Activated T-cell treated with anti-CD3 and anti-CD28 coated beads, Interleukin-2, amount 50 U/mL, for 1 hour (primary cell): ENCODE data around the gene ADRB1.

Experiments used
- DNase-seq: peaks from one replicate; pipeline ENCODE4 v3.0.0-alpha.2; 2020

ADRB1 gene

DNA sequence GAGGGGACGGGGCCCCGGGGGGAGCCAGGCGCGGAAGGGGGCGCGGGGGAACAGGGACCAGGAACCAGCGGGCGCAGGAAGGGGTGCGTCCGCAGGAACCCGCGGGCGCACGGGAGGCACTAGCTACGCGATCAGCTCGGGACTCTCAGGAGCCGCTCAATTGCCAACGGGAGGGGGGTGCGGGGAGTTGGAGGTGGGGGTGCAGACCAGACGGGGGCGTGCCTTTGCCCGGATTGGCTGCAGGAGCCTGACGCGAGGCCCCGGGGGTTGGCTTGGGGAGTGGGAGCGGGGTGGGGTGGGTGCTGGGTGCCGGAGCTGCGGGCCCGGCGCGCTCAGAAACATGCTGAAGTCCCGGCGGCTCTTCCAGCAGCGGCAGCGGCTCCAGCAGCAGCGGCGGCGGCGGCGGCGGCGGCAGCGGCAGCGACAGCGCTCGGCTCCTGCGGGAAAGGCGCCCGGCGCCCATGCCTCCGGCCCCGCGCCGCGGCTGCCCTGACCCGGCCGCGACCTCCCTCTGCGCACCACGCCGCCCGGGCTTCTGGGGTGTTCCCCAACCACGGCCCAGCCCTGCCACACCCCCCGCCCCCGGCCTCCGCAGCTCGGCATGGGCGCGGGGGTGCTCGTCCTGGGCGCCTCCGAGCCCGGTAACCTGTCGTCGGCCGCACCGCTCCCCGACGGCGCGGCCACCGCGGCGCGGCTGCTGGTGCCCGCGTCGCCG is at the start of gene ADRB1:
Gene ADRB1, plus strand, starts transcription at position 335 of the 715 bp plus-strand sequence. Its CDS starts 267 bp downstream, at position 602.
- DNase-seq, result peak; percentile 44

DNA sequence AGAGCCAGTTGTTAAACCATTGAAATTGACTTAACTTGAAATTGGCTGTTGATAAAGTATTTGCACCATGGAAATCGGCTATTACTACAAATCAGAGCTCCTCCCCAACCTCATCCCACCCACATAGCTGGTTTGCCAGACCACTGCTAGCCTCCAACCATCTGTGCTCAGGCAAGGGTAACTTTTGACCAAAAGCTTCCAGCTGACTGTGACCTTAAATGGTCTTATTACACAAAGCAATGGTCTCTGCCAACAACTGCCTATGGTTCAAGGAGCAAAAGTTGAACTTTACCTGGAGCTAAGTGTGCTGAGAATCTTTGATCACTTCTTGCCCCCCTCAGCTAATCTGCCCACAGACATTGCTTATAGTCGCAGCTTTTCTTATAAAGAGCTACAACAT is 48.5 kb upstream of the ADRB1 start:
- no peak for DNase-seq

DNA sequence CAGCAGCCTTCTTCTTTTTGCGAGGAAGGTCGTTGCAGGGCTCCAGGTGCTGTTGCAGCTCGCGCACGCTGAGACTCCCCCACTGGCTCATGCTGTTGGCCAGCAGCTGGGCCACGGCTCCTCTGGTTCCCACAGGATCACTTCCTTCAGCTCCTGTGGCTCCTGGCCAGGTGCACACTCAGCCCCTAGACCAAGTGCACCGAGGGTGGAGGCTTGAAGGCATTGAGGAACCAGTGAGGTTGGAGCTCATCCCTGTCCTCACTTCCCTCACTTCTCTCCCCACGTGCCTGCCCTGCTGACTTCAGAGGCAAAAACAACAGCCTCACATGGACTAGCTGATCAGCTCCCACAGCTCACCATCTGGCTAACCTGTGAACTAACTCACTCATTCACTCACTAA is 46.2 kb upstream of the ADRB1 start:
- DNase-seq, result no peak

DNA sequence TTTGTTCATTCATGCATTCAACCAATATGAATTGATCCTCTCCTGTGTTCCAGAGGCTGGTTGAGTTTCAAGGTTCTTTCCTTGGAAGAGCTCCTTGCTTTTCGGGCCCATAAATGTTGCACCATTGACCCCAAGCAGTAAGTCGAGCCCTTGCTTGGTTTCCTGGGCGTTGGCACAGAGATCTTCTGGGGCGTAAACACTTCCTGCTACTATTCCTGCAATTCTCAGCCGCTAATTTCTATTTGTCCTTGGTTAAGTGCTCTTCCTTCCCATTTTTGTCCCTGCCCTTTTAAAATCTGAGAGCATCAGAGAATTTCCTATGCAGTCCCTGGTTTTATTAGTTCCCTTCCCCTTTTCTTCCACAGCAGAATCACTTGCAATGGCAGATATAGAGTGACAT is 44.1 kb upstream of the ADRB1 start:
- DNase-seq, result no peak

DNA sequence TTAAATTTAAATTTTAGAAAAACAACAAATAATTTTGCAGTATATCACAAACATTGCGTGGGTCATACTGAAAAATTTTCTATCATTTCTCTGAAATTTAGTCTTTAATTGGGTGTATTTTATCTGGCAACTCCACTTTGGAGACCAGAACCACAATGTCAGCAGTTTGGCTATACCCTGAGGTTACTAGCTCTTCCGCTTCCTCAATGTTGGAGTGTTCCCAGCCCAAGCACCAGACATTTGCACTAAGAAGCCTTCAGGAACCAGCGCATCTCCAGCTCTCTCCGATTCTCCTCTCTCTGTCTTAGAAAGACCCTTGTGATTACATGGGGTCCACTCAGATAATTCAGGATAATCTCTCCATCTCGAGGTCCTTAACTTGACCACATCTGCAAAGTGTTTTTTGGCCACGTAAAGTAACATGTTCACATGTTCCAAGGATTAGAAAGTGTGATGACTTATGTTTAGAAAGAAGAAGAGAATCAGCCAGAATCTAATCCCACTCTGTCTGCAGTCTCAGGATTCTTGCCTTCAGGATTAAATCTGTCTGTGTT is 43.1 kb upstream of the ADRB1 start:
- DNase-seq, result no peak

DNA sequence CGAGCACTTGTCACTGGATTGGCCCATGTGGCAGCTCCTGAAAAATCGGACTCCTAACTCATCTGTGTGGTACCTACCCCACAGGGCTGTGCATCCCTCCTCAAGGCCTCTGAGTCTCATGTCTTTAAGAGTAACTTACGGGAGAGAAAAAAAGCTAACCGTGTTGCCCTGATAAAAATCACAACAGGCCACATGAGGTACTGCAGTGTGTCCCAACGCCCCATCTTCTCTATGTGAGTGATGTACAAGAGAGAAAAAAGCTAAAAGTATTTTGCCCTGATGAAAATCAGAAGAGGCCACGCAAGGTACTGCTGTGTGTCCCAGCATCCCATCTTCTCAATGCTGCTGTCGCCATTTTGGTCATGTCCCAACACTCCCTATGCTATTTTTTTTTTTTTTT is 41.2 kb upstream of the ADRB1 start:
- no peak for DNase-seq

DNA sequence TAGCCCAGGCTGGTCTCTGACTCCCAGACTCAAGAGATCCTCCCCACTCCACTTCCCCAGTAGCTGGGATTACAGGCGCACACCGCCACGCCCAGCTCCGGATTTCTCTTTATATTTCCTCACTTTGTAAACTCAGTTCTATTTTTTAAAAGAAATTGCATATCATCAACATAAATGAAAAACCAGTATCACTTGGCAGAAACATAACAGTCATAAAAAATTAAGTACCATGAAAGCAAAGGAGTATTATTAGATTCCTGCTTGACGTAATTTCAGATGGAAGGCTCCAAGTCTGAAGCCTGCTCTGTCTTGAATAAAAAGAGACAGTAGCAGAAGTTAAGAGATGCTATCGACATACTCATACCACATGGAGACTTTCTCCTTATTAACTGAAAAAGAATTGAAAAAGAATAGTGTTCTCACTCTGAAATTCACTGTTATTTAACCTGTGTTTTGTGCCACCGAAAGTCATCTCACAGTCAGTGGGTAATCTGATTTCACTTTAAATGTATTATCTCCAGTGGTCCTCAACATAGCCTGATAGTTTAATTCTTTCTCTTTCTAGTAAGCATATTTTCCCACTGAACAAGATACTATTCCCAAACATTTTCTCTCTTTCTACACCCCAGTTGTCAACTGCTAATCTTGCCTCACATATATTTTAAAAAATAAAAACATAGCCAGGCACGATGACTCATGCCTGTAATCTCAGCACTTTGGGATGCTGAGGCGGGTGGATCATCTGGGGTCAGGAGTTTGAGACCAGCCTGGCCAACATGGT is 40.3 kb upstream of the ADRB1 start:
- DNase-seq, result no peak

DNA sequence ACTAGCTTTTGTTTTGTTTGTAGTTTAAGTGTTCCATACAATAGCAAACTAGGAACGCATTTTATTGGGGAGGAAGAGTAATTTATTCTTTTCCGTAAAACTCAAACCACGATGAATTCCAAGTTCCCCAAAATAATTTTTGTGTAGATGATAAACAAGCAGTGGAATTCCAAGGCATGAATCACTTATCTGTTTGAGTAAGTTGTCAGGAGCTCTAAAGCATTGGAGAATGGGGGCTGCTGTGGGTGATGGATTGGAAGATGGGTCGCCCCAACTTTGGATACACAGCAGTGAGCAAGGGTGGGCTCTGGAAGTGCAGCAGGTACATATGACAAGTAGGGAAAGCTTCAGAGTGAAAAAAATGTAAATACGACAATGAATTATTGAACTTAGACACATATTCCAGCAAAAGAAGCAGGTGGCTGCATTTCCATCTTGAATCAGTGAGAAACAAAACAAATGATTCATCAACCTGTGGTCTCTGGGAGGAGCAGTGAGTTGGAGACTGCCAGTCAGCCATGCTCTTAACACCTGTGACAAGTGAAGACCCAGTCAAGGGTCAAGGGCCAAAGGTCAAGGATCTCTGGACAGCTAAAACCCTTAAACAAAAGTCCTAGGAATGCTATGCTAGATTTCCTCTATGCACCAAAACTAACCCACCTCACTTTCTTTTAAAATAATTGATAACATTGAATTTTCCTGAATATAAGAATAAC is 34.2 kb upstream of the ADRB1 start:
- DNase-seq, result no peak

DNA sequence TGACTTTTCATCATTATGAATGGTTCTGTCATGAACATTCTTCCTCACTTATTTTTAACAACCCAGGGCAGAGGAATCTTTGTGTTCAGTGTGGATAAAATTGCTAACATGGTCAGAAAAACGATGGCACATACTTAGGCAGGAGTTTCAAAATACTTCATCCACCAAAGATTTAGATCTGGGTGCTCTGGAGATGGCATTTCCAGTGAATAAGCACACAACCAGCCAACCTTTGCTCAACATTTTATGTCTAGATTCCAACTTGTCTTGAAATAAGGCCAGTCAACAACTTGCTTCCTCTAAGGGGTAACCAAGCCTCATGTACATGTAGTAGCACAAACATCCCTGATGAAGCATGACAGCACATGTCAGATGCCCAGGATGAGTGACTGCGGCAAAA is 33.4 kb upstream of the ADRB1 start:
- no peak for DNase-seq

DNA sequence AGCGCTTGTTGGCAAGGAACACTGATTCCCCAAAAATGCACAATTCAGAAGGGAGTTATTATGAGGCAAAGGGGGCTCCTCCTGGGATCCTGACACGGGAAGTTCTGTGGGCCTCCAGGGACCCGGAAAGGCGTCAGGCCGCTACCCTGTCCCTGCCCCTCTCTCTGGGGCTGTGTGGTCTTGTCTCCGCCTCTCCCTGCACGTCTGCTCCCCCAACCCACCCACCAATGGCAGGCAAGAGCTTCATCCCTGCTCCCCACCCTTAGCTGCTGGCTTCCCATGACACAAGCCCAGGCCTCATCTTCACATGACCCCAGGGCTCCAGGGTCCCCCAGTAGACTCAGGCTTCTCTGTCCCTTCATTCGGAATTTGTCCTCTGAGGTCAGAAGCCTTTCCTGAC is 31.0 kb upstream of the ADRB1 start:
- no peak for DNase-seq

DNA sequence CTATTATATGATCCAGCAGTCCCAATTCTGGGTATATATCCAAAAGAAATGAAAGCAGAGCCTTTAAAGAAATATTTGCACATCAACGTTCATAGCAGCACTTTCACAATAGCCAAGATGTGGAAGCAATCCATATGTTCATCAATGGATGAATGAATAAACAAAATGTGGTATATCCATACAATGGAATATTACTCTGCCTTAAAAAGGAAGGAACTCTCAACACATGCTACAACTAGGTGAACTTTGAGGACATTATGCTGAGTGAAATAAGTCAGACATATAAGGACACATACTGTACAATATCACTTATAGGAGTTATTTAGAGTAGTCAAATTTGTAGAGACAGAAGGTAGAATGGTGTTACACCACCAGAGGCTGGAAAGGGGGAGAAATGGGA is 28.0 kb upstream of the ADRB1 start:
- no peak for DNase-seq

DNA sequence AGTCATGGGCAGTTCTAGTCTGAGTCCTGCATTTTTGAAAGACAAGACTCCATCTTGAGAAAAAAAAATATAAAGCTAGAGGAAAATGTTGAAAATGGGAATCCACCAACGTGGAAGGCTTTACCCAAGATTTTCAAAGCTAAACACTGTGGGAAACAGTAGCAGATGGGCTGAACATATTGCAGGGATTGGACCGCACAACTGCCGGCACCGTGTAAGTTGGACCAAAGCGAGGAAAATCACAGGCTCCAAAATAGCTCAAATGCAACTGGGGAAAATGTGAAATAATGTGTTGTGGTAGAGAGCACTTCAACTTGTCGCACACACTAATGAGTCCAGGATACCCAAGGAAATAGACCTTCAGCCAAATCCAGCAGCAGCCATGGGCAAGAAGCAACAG is 26.4 kb upstream of the ADRB1 start:
- DNase-seq, result no peak

DNA sequence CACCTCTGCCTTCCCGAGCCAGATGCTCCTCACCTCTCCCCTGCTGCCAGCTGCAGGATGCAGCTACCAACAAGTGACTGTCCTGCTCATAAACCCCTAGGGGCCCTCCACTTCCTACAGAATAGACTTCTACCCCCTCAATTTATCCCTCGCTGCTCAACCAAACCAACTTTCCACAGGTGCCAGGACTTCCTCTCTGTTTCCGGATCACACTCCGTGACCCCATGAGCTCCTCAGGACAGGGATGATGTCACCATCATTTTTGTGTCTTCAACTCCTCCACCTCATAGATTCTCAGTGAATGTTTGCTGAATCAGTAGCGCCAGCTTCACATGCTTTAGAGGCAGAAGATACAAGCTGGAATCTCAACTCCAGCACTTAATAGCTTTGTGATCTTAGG is 25.8 kb upstream of the ADRB1 start:
- DNase-seq, result no peak

DNA sequence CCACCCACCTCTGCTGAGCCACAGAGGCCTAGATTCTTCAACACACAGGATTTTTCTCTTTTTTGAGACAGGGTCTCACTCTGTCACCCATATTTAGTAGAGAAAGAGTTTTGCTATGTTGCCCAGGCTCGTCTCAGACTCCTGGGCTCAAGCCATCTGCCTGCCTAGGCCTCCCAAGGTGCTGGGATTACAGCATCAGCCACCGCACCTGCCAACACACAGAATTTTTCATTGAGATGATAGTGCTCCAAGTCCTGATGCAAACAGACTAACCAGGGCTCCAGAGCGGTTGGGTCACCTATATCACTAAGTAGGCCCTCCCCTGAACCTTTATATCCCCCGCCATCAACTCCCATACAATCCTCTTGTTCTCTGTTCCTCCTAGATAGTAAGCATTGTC is 24.4 kb upstream of the ADRB1 start:
- no peak for DNase-seq

DNA sequence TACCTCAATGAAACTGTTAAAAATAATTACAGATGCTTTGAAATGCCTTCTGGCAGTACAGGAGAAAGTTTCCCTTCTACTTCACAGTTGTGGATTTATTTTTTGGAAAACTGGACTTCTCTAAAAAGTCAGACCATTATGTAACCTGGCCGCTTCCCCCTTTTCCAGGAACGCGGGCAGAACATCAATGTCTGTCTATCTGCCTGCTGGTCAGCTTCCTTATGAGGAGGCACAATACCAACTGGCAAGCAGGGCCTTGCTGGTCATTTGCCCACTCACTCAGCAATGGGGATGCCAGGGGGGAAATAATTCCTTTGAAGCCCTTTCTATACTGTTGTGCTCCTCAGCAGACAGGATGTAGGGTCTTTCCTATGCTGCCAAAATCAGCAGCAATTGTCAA is 22.5 kb upstream of the ADRB1 start:
- no peak for DNase-seq

DNA sequence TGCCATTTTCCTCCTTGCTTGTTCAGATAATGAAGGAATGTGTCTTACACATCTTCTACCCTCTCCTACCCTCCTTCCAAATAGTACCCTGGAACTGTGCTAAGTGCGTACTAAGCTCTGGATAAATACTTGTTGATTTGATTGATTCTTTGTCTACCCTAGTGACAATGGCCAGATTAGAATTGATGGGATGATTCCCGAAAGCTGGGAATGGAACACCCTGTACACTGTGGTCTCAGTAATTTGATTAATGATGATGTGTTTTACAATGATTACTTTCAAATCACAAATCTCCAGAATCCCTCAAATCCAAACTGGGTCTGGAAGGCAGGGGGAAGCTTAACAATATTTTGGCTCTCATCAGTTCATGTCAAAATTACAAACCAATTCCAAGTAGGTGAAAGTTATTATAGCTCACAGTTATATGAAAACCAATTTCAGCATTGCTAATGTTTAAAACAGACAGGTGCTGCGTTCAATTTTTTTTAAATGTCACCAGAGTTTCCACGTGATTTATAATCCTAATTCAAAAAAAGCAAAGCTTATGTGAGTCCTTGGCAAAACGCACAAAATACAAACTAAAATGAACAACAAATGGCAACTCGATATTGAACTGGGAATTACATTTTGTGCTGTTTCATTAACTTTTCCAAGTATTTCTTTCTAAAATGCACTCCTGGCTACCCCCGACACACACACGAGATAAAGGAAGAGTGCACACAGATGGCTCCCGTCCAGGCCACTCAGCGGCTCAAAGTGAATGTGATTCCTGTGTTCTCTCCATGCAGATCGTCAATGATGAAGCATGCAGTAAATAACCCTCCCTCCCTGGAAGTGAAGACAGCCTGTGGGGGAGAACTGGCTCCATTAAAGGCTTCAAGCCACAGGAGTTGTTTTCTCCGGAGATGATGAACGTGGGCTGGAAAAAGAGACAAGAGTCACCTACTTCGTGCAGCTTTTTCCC is 21.7 kb upstream of the ADRB1 start:
- no peak for DNase-seq

DNA sequence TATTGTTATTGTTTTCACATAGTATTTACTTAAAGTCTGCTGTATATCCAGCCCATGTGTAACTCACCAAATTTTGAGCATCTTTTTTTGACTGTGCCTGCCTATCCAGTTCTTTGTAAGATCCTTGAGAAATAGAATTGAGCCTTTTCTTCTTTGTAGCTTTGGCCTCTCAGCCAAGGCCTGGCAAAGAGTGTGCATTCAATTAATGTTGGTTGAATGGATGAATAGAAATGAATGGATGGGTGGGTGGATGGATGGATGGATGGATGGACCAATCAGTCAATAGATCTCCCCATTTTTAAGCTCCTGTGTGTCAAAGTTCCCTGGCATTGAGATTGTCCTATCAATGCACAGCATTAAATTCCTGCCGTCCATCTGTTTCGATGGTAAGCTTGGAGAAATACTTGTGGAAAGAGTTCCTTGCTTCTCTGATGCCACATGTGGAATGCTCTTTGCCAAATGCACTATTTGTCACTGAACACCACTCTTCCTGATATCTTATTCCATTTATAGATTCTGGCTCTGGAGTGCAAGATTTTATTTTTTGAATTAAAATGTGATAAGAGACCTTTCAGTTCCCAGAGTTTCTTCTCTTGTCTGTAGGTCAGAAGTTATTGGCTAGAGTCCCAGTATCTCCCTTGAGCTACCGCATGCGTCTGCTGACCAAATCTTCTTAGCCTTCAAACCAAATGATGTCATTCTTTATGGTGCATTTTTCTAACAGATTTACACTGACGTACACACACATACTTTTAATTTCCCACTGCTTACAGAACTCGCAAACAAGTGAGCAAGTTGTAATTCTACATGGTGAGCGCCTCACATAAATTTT is 20.7 kb upstream of the ADRB1 start:
- no peak for DNase-seq

DNA sequence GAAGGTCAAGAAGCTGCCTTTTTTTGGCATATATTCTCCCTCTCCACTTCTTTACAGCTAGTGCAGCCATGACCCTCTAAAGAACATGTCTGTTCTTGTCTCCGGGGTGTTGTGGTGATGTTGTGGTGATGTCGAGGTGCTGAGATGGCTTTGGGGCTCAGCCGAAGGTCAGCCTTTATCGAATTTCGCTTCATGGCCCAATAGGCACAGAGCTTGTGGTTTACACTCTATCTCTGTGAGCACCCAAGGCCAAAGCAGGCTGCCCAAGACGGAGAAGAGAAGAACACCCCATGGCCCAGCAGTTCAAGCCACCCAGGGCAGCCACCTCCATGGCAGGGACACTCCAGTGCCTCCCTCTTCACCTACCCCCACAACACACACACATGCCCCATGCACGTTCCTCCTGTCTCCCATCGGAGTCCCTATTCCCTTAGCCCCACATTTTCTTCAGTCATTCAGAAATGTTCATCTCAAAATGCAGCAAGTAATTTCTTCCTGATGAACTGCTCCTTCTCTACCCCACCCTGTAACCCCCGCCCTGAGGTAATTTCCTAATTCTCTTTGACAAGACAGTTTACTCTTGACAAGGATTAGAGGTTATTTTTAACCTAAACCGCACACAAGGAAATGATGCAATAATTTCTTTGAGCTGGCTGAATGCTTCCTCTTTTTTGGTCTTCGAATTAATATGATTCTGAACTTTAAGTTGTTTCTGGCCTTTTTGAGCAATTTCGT is 18.6 kb upstream of the ADRB1 start:
- no peak for DNase-seq

DNA sequence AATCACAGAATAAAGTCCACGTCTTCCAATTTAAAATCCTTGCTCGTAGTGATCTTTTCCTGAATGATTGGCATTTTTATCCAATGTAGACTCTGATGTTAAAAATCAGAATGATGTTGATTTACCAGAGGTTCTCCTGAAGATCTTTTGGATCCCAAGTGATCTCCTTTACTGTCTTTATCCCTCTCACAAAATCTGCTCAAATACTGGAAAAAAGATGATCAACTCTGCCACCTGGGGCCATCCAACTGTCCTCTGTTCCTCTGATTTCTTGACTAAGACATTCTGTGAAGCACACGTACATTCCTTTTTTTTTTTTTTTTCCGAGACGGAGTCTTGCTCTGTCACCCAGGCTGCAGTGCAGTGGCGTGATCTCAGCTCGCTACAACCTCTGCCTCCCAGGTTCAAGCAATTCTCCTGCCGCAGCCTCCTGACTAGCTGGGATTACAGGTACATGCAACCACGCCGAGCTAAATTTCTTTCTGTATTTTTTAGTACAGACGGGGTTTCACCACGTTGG is 18.0 kb upstream of the ADRB1 start:
- no peak for DNase-seq
